Tibial nerve (tissue), 4 donors: ENCODE results near the gene TCP11L2. TPM values are rescaled to one million over a fixed set of nuclear protein-coding genes. Genes with fewer than 3 reads are reported as not detected.

ENCODE experiments used
- DNase-seq, 2 donors: peaks; one replicate each; pipeline ENCODE4 v3.0.0-alpha.2; 2019; ENCODE audit warnings: low spot score in 2 of 2
- H3K27ac ChIP-seq, 4 donors: fragments of 200-600 bp; sonication (generic) in 3 of 4; one replicate each; pipeline ENCODE4 v1.5.1; 2017 to 2019; ENCODE audit warnings: mild to moderate bottlenecking in 1 of 4
- H3K27me3 ChIP-seq, 2 donors: fragments of 200-600 bp; sonication (generic) in 1 of 2; one replicate each; pipeline versions ENCODE4 v1.5.1 to v1.6.0; 2017 to 2019
- H3K36me3 ChIP-seq, 3 donors: fragments of 200-600 bp; sonication (generic); one replicate each; pipeline ENCODE4 v1.5.1; 2018 to 2019
- H3K4me1 ChIP-seq, 4 donors: fragments of 200-600 bp; sonication (generic) in 3 of 4; one replicate each; pipeline ENCODE4 v1.5.1; 2017 to 2019
- H3K4me3 ChIP-seq, 4 donors: fragments of 200-600 bp; sonication (generic) in 3 of 4; one replicate each; pipeline ENCODE4 v1.5.1; 2017 to 2019; ENCODE audit warnings: mild to moderate bottlenecking in 1 of 4, moderate library complexity in 1 of 4
- H3K9me3 ChIP-seq, 4 donors: fragments of 200-600 bp; sonication (generic) in 3 of 4; one replicate each; pipeline ENCODE4 v1.5.1; 2017 to 2019
- EP300 ChIP-seq, 2 donors: sonication (generic); formaldehyde crosslinking; IDR thresholded peaks; one replicate each; pipeline ENCODE4 v1.6.1; 2017; ENCODE audit warnings: antibody characterized with exemption in 2 of 2, mild to moderate bottlenecking in 1 of 2
- POLR2A ChIP-seq, 2 donors: fragments of 450-650 bp; IDR thresholded peaks; one replicate each; pipeline ENCODE4 v1.6.1; 2017; ENCODE audit warnings: antibody characterized with exemption in 2 of 2, mild to moderate bottlenecking in 2 of 2, moderate library complexity in 2 of 2
- WGBS, 2 donors: methylation state at CpG; one replicate each; pipeline ENCODE4 v1.1.5; 2018; 5-methylcytosine and 5-hydroxymethylcytosine counted together
- total RNA-seq, 4 donors: library from RNA; depleted of rRNA; stranded (reverse); fragments of >200 nt; gene quantifications; one replicate each; pipeline ENCODE4 v1.1.0, GENCODE V29; 2016
- TF ChIP-seq, protein P1 (sequence below), 5 experiments: fragments of 200-600 bp in 3 of 5; fragments of 450-650 bp in 2 of 5; sonication (generic) in 3 of 5; IDR thresholded peaks; one replicate each; pipeline ENCODE4 v1.5.1; 2016 to 2019; ENCODE audit warnings: antibody characterized with exemption in 5 of 5, mild to moderate bottlenecking in 3 of 5, moderate library complexity in 2 of 5

Gene TCP11L2
- total RNA-seq, 4 donors from 2014 or later = 21.6 to 34.9 (median 29.8) TPM

DNA sequence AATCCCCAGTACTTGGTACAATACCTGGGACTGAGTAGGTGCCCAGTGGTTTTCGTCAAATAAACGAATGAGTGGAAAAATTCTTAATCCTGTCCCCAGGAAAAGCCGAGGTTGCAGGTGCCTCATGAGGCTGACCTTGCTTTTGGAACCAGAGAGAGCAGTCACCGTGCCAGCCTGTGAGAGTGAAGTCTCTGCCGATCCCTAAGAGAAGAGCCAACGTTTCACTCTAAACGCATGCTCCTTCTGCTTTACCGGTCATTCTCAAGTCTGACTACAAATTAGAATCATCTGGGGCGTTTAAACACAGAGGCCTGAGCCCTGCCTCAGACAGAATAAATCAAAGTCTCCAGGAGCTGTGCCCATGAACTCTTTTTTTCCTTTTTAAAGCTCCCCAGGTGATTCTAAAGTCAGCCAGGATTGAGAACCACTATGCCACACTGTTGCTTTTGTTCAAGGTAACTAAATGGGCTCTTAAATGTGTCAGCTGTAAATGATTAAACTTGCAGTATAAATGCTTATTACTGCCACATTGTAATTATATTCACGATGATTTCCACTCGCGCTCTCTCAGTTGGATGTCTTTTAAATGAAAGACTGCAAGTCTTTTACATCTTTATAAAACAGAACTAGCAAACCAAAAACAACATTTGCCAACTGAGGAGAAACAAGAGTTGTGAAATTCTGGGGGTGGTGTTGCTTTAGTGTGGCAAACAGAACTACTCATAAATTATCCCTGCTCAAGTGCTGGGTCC, 26.9 kb downstream of the TCP11L2 start:
- TF ChIP-seq POLR2A (IDR thresholded peaks at IDR 0.05) = no peak
- TF ChIP-seq, protein P1, sequence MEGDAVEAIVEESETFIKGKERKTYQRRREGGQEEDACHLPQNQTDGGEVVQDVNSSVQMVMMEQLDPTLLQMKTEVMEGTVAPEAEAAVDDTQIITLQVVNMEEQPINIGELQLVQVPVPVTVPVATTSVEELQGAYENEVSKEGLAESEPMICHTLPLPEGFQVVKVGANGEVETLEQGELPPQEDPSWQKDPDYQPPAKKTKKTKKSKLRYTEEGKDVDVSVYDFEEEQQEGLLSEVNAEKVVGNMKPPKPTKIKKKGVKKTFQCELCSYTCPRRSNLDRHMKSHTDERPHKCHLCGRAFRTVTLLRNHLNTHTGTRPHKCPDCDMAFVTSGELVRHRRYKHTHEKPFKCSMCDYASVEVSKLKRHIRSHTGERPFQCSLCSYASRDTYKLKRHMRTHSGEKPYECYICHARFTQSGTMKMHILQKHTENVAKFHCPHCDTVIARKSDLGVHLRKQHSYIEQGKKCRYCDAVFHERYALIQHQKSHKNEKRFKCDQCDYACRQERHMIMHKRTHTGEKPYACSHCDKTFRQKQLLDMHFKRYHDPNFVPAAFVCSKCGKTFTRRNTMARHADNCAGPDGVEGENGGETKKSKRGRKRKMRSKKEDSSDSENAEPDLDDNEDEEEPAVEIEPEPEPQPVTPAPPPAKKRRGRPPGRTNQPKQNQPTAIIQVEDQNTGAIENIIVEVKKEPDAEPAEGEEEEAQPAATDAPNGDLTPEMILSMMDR (IDR thresholded peaks at IDR 0.05) = no peak
- TF ChIP-seq EP300 (IDR thresholded peaks at IDR 0.05) = no peak
- Histone ChIP-seq H3K4me3 (no peak overlapping the region), H3K4me1 (peaks cover 0 to 12% (median 0%) of the 10 kb centered on the region in 4 donors), H3K27me3 (no peaks in the 10 kb centered on the region), H3K27ac (no peak overlapping the region), H3K36me3 (peaks cover 0 to 83% (median 0%) of the 10 kb centered on the region in 3 donors), H3K9me3 (no peaks in the 10 kb centered on the region)
- WGBS, 2 donors = 65 to 75% methylated on average over 12 of the region's 12 CpGs
- DNase-seq = no peak

DNA sequence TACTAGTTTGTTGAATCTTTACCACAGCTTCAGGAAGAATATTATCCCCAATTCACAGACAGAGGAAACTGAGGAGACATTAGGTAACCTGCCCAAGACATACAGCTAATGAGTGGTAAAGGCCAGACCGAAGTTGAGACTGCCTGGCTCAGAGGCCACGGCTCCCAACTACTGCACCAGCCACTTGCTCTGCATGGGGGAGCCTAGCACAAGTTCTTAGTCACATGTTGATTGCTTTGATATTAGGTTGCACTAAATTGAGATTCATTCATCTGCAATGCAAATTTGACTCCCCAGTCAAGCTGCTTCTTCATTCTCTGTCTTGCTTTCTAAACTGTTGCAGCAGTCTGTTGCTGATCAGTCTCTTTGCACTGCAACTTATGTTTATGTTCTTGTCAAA, 29.1 kb downstream of the TCP11L2 start:
- WGBS, 2 donors = 86 to 92% methylated on average over 2 of the region's 2 CpGs
- Histone ChIP-seq H3K27ac (no peak overlapping the region), H3K9me3 (no peaks in the 10 kb centered on the region), H3K4me3 (no peak overlapping the region), H3K4me1 (peaks cover 0 to 24% (median 0%) of the 10 kb centered on the region in 4 donors), H3K27me3 (no peaks in the 10 kb centered on the region), H3K36me3 (peaks cover 0 to 74% (median 0%) of the 10 kb centered on the region in 3 donors)
- no peak for TF ChIP-seq EP300 (IDR thresholded peaks at IDR 0.05)
- no peak for TF ChIP-seq POLR2A (IDR thresholded peaks at IDR 0.05)
- TF ChIP-seq, protein P1 (IDR thresholded peaks at IDR 0.05) = no peak
- no peak for DNase-seq

DNA sequence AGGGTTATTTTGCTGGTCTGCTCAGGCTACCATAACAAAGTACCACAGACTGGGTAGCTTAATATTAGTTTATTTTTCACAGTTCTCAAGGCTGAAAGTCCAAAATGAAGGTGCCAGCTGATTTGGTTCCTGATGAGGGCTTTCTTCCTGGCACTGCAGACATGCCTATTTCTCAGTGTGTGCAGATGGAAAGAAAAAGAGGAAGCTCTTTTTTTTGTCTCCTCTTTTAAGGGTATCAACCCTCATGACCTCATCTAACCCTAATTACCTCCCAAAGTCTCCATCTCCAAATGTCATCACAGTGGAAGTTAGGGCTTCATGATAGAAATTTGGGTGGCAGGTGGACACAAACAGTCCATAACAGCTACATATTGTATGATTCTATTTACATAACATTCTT, 30.0 kb downstream of the TCP11L2 start:
- TF ChIP-seq POLR2A (IDR thresholded peaks at IDR 0.05) (no peak), EP300 (IDR thresholded peaks at IDR 0.05) (no peak)
- TF ChIP-seq, protein P1 (IDR thresholded peaks at IDR 0.05) = no peak
- Histone ChIP-seq H3K4me1 (peaks cover 0 to 28% (median 0%) of the 10 kb centered on the region in 4 donors), H3K4me3 (no peak overlapping the region), H3K27me3 (no peaks in the 10 kb centered on the region), H3K9me3 (no peaks in the 10 kb centered on the region), H3K36me3 (peaks cover 0 to 73% (median 0%) of the 10 kb centered on the region in 3 donors), H3K27ac (no peak overlapping the region)
- DNase-seq = no peak

DNA sequence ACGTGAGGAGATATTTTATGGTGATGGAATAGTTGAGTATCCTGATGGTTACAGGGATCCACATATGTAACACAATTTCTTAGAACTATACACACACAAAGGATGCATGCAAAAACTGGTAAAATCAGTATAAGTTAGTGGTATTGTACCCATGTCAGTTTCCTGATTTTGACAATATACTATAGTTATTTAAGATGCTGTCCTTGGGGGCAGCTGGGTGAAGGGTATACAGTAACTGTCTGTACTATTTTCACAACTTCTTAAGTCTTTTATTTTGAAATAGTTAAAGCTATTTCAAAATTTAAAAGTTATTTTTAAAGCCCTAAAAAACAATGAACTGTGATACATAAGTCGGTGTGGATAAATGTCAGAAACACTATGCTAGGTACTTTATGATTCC, 30.5 kb downstream of the TCP11L2 start:
- Histone ChIP-seq H3K4me1 (peaks cover 0 to 28% (median 0%) of the 10 kb centered on the region in 4 donors), H3K27ac (no peak overlapping the region), H3K4me3 (no peak overlapping the region), H3K27me3 (no peaks in the 10 kb centered on the region), H3K9me3 (no peaks in the 10 kb centered on the region), H3K36me3 (peaks cover 0 to 74% (median 0%) of the 10 kb centered on the region in 3 donors)
- TF ChIP-seq POLR2A (IDR thresholded peaks at IDR 0.05) = no peak
- no peak for TF ChIP-seq EP300 (IDR thresholded peaks at IDR 0.05)
- TF ChIP-seq, protein P1 (IDR thresholded peaks at IDR 0.05) = no peak
- no peak for DNase-seq
- 49 to 89% methylated on average over 2 of the region's 2 CpGs for WGBS, 2 donors

DNA sequence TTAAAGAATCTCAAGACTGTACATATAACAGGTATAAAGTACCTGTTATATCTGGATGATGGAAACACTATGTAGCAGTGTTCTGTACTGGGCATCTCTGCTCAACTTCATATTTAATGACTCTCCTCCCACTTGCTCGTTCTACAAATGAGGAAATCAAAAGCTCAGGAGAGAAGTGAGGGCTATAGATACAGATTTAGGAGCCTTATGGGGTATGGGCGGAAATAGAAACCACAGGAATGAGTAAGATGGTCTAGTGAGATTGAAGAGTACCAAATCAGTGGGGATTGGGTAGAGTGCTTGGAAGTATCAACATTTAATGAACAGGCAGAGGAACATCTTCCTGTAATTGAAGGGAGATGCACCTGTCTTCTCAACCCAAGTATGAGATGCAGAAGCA, 31.2 kb downstream of the TCP11L2 start:
- Histone ChIP-seq H3K27ac (no peak overlapping the region), H3K27me3 (no peaks in the 10 kb centered on the region), H3K9me3 (no peaks in the 10 kb centered on the region), H3K4me3 (no peak overlapping the region), H3K36me3 (peaks cover 0 to 74% (median 0%) of the 10 kb centered on the region in 3 donors), H3K4me1 (peaks cover 0 to 25% (median 0%) of the 10 kb centered on the region in 4 donors)
- TF ChIP-seq, protein P1 (IDR thresholded peaks at IDR 0.05) = no peak
- DNase-seq = no peak
- 75 to 79% methylated on average over 2 of the region's 2 CpGs for WGBS, 2 donors
